GM23338 (cell line): ENCODE measurements around the gene MLKL. TPM values are rescaled to one million over a fixed set of nuclear protein-coding genes. Genes with fewer than 3 reads are reported as not detected.

ENCODE experiments used
- ATAC-seq: fragments of 200-7000 bp; cut with Tn5 transposase; 3 replicates; pipeline ENCODE4 v1.9.1; 2020
- DNase-seq: peaks from one replicate; pipeline ENCODE4 v3.0.0-alpha.2; 2015; ENCODE audit warnings: low spot score
- H2AFZ ChIP-seq: fragments of 200-600 bp; sonication (generic); 2 replicates; pipeline ENCODE4 v1.8.0; 2016; ENCODE audit warnings: antibody characterized with exemption, mild to moderate bottlenecking, moderate library complexity
- H3F3A ChIP-seq: fragments of 200-600 bp; sonication (generic); replicated peaks from 2 replicates; pipeline ENCODE4 v1.8.0; 2017; ENCODE audit warnings: antibody characterized with exemption, mixed run types, low read depth
- H3K27ac ChIP-seq: fragments of 200-600 bp; sonication (generic); 2 replicates; pipeline ENCODE4 v1.6.1; 2016; ENCODE audit warnings: low read depth
- H3K27me3 ChIP-seq: fragments of 200-600 bp; sonication (generic); 2 replicates; pipeline ENCODE4 v1.8.0; 2016; ENCODE audit warnings: mild to moderate bottlenecking, mixed run types, moderate library complexity; ENCODE audit not compliant: insufficient read depth
- H3K36me3 ChIP-seq: fragments of 200-600 bp; sonication (generic); 2 replicates; pipeline ENCODE4 v1.8.0; 2016; ENCODE audit warnings: mild to moderate bottlenecking; ENCODE audit not compliant: insufficient read depth
- H3K4me1 ChIP-seq: fragments of 200-600 bp; sonication (generic); 2 replicates; pipeline ENCODE4 v1.8.0; 2016; ENCODE audit warnings: mild to moderate bottlenecking, moderate library complexity; ENCODE audit not compliant: insufficient read depth
- H3K4me2 ChIP-seq: fragments of 200-600 bp; sonication (generic); 2 replicates; pipeline ENCODE4 v1.7.1; 2017; ENCODE audit warnings: mixed run types
- H3K4me3 ChIP-seq: fragments of 200-600 bp; sonication (generic); 2 replicates; pipeline ENCODE4 v1.6.1; 2016; ENCODE audit warnings: mixed run types
- H3K79me2 ChIP-seq: fragments of 200-600 bp; sonication (generic); replicated peaks from 2 replicates; pipeline ENCODE4 v1.8.0; 2017; ENCODE audit warnings: mild to moderate bottlenecking; ENCODE audit not compliant: insufficient read depth
- H3K9me2 ChIP-seq: fragments of 200-600 bp; sonication (generic); 2 replicates; pipeline ENCODE4 v1.8.0; 2017; ENCODE audit not compliant: insufficient read depth
- H4K20me1 ChIP-seq: fragments of 200-600 bp; sonication (generic); replicated peaks from 2 replicates; pipeline ENCODE4 v1.8.0; 2017; ENCODE audit warnings: mild to moderate bottlenecking; ENCODE audit not compliant: insufficient read depth
- H3K27ac Mint-ChIP-seq: 2 replicates; pipeline ENCODE4 v1.8.0; 2020; ENCODE audit warnings: inconsistent platforms, mild to moderate bottlenecking, moderate library complexity, mixed read lengths
- H3K27me3 Mint-ChIP-seq: 3 replicates; pipeline ENCODE4 v1.8.0; 2022; ENCODE audit warnings: low read depth, mild to moderate bottlenecking, moderate library complexity, mixed read lengths, inconsistent platforms; ENCODE audit not compliant: insufficient read depth, poor library complexity
- H3K36me3 Mint-ChIP-seq: 3 replicates; pipeline ENCODE4 v1.8.0; 2021; ENCODE audit warnings: low read depth, mild to moderate bottlenecking, inconsistent platforms, moderate library complexity, mixed read lengths
- H3K4me1 Mint-ChIP-seq: 3 replicates; pipeline ENCODE4 v1.8.0; 2020; ENCODE audit warnings: mild to moderate bottlenecking, inconsistent platforms, mixed read lengths
- H3K4me3 Mint-ChIP-seq: 3 replicates; pipeline ENCODE4 v1.8.0; 2021; ENCODE audit warnings: moderate library complexity, mild to moderate bottlenecking, inconsistent platforms, mixed read lengths
- H3K9me3 Mint-ChIP-seq: 3 replicates; pipeline ENCODE4 v1.8.0; 2020; ENCODE audit warnings: moderate library complexity, mild to moderate bottlenecking, inconsistent platforms, mixed read lengths
- CREB1 ChIP-seq: fragments of 250-450 bp; sonication (Bioruptor Pico); IDR thresholded peaks from 2 replicates; pipeline ENCODE4 v1.5.0; 2020; ENCODE audit warnings: low read depth, mild to moderate bottlenecking, moderate library complexity
- CTCF ChIP-seq, 2 experiments: fragments of 200-600 bp in 1 of 2; sonication (generic) in 1 of 2; conservative IDR thresholded peaks; 2 replicates each; pipeline versions ENCODE4 v1.5.1 to v1.6.1; 2016 to 2017; ENCODE audit warnings: antibody characterized with exemption in 2 of 2, low read depth in 2 of 2, mild to moderate bottlenecking in 2 of 2, moderate library complexity in 1 of 2
- ETS1 ChIP-seq: IDR thresholded peaks from 2 replicates; pipeline ENCODE4 v1.6.1; 2016; ENCODE audit warnings: antibody characterized with exemption
- EZH2 ChIP-seq: fragments of 200-600 bp; sonication (generic); IDR thresholded peaks from one replicate; pipeline ENCODE4 v1.8.0; 2017; ENCODE audit warnings: antibody characterized with exemption, mild to moderate bottlenecking, low read depth; ENCODE audit not compliant: unreplicated experiment
- EZH2phosphoT487 ChIP-seq: fragments of 200-600 bp; sonication (generic); IDR thresholded peaks from one replicate; pipeline ENCODE4 v1.8.1; 2018; ENCODE audit warnings: antibody characterized with exemption; ENCODE audit not compliant: unreplicated experiment
- JUNB ChIP-seq: IDR thresholded peaks from one replicate; pipeline ENCODE4 v1.6.1; 2016; ENCODE audit warnings: antibody characterized with exemption; ENCODE audit not compliant: unreplicated experiment
- NANOG ChIP-seq: IDR thresholded peaks from 2 replicates; pipeline ENCODE4 v1.6.1; 2016; ENCODE audit warnings: antibody characterized with exemption, borderline replicate concordance
- POLR2AphosphoS5 ChIP-seq: IDR thresholded peaks from 2 replicates; pipeline ENCODE4 v1.6.1; 2016; ENCODE audit warnings: antibody characterized with exemption, low read depth
- REST ChIP-seq: IDR thresholded peaks from one replicate; pipeline ENCODE4 v1.6.1; 2018; ENCODE audit warnings: antibody characterized with exemption; ENCODE audit not compliant: unreplicated experiment
- polyA plus RNA-seq: library from polyadenylated mRNA; unstranded; fragments of >200 nt; fragmentation: Nextera tagmentation; extraction: Ambion mirVana; gene quantifications from 2 replicates; pipeline ENCODE4 v1.2.1, GENCODE V29; 2016
- total RNA-seq: library from RNA; depleted of rRNA; stranded (reverse); fragments of >200 nt; shearing (Covaris generic); gene quantifications from 2 replicates; pipeline ENCODE4 v1.2.3, GENCODE V29; 2014

MLKL gene
- total and polyA plus RNA-seq, 2 experiments from 2014 or later, result 5.1 to 9.7 TPM

- TF ChIP-seq CTCF (conservative IDR thresholded peaks at IDR 0.05; ENCODE audit: low read depth in 2 of 2) (no peak), NANOG (no peak), REST (no peak), JUNB (no peak), ETS1 (no peak), CREB1 (CRISPR knock-in tag) (no peak), EZH2 (no peak), EZH2phosphoT487 (no peak), POLR2AphosphoS5 (no peak)
These were observed 34.4 kb upstream of the MLKL start (continued) for GRCh38 chr16:74735162-74735452.

GRCh38 chr16:74734361-74735161, 33.9 kb upstream of the MLKL start:
- Mint-ChIP-seq H3K9me3 (no peaks in the 10 kb centered on the region; the same call in 2 of the 3 replicates), H3K27me3 (peaks cover 21% of the 10 kb centered on the region), H3K4me1 (peaks cover 42% of the 10 kb centered on the region), H3K27ac (peak overlapping the region; percentile 84), H3K36me3 (no peaks in the 10 kb centered on the region), H3K4me3 (peak overlapping the region; percentile 40; the same call in 1 of the 3 replicates)
- Histone ChIP-seq H3F3A (no peaks in the 10 kb centered on the region), H3K36me3 (no peaks in the 10 kb centered on the region; the same call in 1 of the 2 replicates), H2AFZ (no peak overlapping the region; the same call in 1 of the 2 replicates), H4K20me1 (no peaks in the 10 kb centered on the region), H3K79me2 (no peaks in the 10 kb centered on the region), H3K9me2 (no peaks in the 10 kb centered on the region), H3K27me3 (no peaks in the 10 kb centered on the region), H3K4me1 (peaks cover 37% of the 10 kb centered on the region), H3K27ac (peak overlapping the region; percentile 50; the same call in 1 of the 2 replicates), H3K4me3 (peak overlapping the region; percentile 34), H3K4me2 (peak overlapping the region; percentile 64)
- peak; percentile 86 for DNase-seq
- ATAC-seq, result peak; percentile 84
- TF ChIP-seq CREB1 (CRISPR knock-in tag) (no peak), ETS1 (no peak), JUNB (no peak), POLR2AphosphoS5 (no peak), CTCF (conservative IDR thresholded peaks at IDR 0.05; ENCODE audit: low read depth in 2 of 2) (no peak), EZH2phosphoT487 (no peak)
